Spinal cord (tissue), 10 donors: ENCODE measurements around the gene SPTBN1. TPM values are rescaled to one million over a fixed set of nuclear protein-coding genes. Genes with fewer than 3 reads are reported as not detected.

Experiments used
- DNase-seq, 6 donors: peaks; one replicate each; pipeline versions ENCODE4 v3.0.0 to v3.0.0-alpha.2; 2013 to 2015; ENCODE audit warnings: low spot score in 6 of 6, low read depth in 4 of 6
- H3K27ac ChIP-seq: one replicate; pipeline ENCODE4 v1.5.1; 2013; ENCODE audit warnings: low read depth, low read length, control low read depth
- H3K27me3 ChIP-seq: one replicate; pipeline ENCODE4 v1.6.1; 2013; ENCODE audit warnings: low read length; ENCODE audit not compliant: control insufficient read depth, insufficient read depth
- H3K36me3 ChIP-seq: one replicate; pipeline ENCODE4 v1.6.1; 2013; ENCODE audit warnings: low read length; ENCODE audit not compliant: control insufficient read depth, insufficient read depth
- H3K4me1 ChIP-seq: one replicate; pipeline ENCODE4 v1.6.1; 2013; ENCODE audit warnings: low read length; ENCODE audit not compliant: control insufficient read depth, insufficient read depth
- H3K4me3 ChIP-seq: one replicate; pipeline ENCODE4 v1.5.1; 2013; ENCODE audit warnings: low read depth, low read length, control low read depth
- H3K9me3 ChIP-seq: one replicate; pipeline ENCODE4 v1.6.1; 2013; ENCODE audit warnings: low read length; ENCODE audit not compliant: control insufficient read depth, insufficient read depth
- WGBS: methylation state at CpG from one replicate; pipeline ENCODE4 v1.1.5; 2013; ENCODE audit warnings: missing lambda C conversion rate; ENCODE audit not compliant: insufficient coverage; 5-methylcytosine and 5-hydroxymethylcytosine counted together
- polyA plus RNA-seq, 2 donors: library from polyadenylated mRNA; unstranded; fragments of 120-200 nt; gene quantifications; one replicate each; pipeline ENCODE4 v1.2.1, GENCODE V29; 2013; ENCODE audit not compliant: insufficient read length in 2 of 2
- total RNA-seq, 2 donors: library from RNA; depleted of rRNA in 1 of 2; stranded (reverse); fragments of 120-200 nt in 1 of 2; fragments of >200 nt in 1 of 2; gene quantifications; one replicate each; pipeline versions ENCODE4 v1.2.3 to v1.2.4, GENCODE V29; 2013 to 2014
- donor health status: healthy.

Gene SPTBN1
- total and polyA plus RNA-seq, 4 donors: 351 to 501 (median 426) TPM

DNA sequence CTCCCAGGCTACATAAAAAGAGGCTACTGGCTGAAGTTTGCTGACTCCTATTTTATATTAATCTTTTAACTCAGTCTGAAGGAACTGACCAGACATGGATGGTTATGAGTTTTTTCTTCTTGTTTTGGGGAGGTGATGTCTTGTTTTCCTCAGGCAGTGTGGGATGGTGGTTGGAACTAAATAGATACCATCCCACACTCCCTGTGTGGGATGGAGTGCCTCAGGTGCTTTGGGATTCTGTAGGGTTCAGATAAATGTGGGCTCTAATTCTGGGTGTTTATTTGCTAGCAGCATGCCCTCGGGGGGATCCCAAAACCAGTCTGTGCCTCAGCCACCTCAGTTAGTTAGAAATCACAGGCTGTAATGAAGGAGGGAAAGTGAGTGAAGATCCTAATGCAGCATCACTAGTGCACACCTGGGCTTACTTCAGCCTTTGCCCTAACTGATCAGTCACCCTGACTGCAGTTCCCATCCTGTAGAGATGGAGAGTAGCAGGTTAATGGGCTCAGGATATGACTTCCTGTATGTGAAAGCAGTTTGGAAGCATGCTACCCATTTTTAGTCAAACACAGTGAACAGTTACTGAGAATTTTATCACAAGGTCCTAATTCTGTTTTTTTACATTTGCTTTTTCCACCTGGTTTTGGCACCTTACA lies 132.2 kb downstream of the SPTBN1 start:
- Histone ChIP-seq H3K9me3 (no peaks in the 10 kb centered on the region), H3K27me3 (no peaks in the 10 kb centered on the region), H3K4me1 (peaks cover 5% of the 10 kb centered on the region), H3K27ac (no peak overlapping the region), H3K4me3 (no peak overlapping the region), H3K36me3 (peaks cover 2% of the 10 kb centered on the region)
- no peak for DNase-seq
- 83% methylated on average over 1 of the region's 1 CpG for WGBS

GRCh38 chr2:54589038-54589339 lies 132.9 kb downstream of the SPTBN1 start:
- no peaks in the 10 kb centered on the region for H3K27me3 ChIP-seq
- peaks cover 5% of the 10 kb centered on the region for H3K4me1 ChIP-seq
- H3K4me3 ChIP-seq: no peak overlapping the region
- H3K27ac ChIP-seq: peak overlapping the region; percentile 49
- peaks cover 2% of the 10 kb centered on the region for H3K36me3 ChIP-seq
- WGBS: 90% methylated on average over 2 of the region's 4 CpGs
- no peak for DNase-seq
- H3K9me3 ChIP-seq: no peaks in the 10 kb centered on the region

- WGBS: 57% methylated on average over 2 of the region's 7 CpGs
- no peaks in the 10 kb centered on the region for H3K9me3 ChIP-seq
These were observed 133.5 kb downstream of the SPTBN1 start for GRCh38 chr2:54589340-54590215.

DNA sequence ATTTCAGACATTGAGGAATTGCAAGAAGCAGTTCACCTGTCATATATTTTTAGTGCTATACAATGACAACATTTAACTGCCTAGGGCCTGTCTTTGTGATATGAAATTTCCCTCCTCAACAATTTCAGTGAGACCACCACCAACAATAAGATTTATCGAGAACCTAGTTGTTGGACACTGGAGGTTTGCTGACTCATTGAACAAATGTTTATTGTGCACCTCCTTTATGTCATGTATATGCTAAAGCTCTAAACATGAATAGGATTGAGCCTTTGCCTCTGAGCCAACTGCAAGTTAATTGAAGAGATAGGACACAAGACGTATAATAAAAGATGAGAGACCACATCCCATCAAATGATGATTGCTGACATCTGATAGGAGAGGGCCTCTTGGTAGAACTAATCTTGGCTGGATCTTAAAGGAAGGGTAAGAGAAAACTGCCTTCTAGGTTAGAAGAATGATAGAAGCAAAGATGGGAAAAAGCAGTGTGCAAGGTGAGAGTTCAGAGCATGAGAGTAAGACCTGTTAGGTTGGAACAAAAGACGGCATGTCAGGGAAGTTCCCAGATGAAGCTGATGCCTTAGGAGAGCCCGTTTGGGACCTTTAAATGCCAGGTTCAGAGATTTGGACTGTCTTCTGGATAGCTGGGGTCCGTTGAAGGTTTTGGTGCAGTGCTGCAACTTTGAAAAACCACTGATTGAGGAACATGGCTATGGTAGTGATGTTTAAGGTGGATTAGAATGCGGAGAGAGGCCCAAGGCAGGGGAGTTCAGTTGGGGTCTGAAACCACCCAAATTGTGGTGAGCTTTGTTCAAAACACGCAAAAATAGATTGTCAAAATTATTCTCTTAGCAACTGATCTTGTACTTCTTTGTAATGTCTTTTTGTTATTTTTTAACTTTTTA lies 134.3 kb downstream of the SPTBN1 start:
- WGBS: 87% methylated on average over 3 of the region's 7 CpGs
- Histone ChIP-seq H3K36me3 (peaks cover 6% of the 10 kb centered on the region), H3K27ac (no peak overlapping the region), H3K9me3 (no peaks in the 10 kb centered on the region), H3K4me3 (no peak overlapping the region), H3K4me1 (peaks cover 8% of the 10 kb centered on the region), H3K27me3 (no peaks in the 10 kb centered on the region)
- DNase-seq: no peak

More at GRCh38 chr2:54589340-54590215, 133.5 kb downstream of the SPTBN1 start:
- no peak overlapping the region for H3K4me3 ChIP-seq
- peak overlapping the region; percentile 49 for H3K27ac ChIP-seq
- no peak for DNase-seq
- H3K27me3 ChIP-seq: no peaks in the 10 kb centered on the region
- peaks cover 2% of the 10 kb centered on the region for H3K36me3 ChIP-seq
- H3K4me1 ChIP-seq: peaks cover 5% of the 10 kb centered on the region

- peak in 1 of 6 donors; percentile 87 for DNase-seq
- no peak overlapping the region for H3K4me3 ChIP-seq
- peaks cover 13% of the 10 kb centered on the region for H3K36me3 ChIP-seq
- H3K27me3 ChIP-seq: no peaks in the 10 kb centered on the region
- no CpG with 5 or more reads among the region's 3 CpGs for WGBS
- H3K9me3 ChIP-seq: no peaks in the 10 kb centered on the region
- H3K27ac ChIP-seq: no peak overlapping the region
- H3K4me1 ChIP-seq: peaks cover 19% of the 10 kb centered on the region
These were observed 135.4 kb downstream of the SPTBN1 start for GRCh38 chr2:54591551-54591950.

GRCh38 chr2:54593249-54593648 lies 137.1 kb downstream of the SPTBN1 start:
- no peak overlapping the region for H3K27ac ChIP-seq
- H3K4me3 ChIP-seq: no peak overlapping the region
- no peaks in the 10 kb centered on the region for H3K27me3 ChIP-seq
- no peak for DNase-seq
- no CpG with 5 or more reads among the region's 4 CpGs for WGBS
- H3K4me1 ChIP-seq: peaks cover 24% of the 10 kb centered on the region
- no peaks in the 10 kb centered on the region for H3K9me3 ChIP-seq
- H3K36me3 ChIP-seq: peaks cover 13% of the 10 kb centered on the region

DNA sequence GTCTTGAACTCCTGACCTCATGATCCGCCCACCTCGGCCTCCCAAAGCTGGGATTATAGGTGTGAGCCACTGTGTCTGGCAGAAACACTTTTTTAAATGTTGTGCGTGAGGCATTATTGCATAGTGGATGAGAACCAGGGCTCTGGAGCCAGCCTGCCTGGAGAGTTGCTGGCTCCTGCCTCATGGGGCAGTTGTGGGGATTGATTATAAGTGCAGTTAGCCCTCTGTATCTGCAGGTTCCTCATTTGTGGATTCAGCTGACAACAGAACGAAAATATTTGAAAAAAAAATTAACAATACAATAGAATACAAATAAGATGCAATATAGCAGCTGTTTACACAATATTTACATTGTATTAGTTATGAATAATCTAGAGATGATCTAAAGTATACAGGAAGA lies 137.9 kb downstream of the SPTBN1 start:
- Histone ChIP-seq H3K27ac (no peak overlapping the region), H3K4me1 (peaks cover 27% of the 10 kb centered on the region)
- WGBS: 88% methylated on average over 3 of the region's 4 CpGs

DNA sequence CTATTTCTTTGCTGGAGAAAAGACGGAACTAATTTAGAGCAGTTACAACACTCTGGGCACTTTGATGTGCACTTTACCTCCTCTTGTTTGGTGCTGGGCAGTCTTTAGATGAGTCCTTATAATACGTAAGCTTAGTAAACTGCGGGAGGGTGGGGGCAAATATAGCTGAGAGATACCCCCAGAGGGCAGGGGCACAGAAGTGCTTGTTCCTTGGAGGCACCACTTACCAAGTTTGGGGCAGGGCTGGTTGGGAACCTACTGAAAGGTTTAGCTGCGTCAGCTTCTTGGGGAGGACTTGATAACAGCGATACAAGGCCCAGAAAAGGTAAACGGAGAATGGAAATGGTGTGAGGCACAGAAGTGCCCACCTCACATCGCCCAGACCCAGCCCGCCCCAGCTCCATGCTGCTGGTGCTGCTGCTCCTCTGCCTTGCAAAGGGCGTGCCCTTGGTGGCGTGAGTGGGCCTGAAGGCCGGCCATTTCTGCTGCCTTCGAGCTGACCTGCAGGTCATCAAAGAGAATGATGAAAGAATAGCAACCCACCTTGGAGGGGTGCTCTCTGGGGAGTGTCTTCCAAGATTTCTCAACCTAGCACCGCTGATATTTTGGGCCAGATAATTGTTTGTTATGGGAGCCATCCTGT lies 139.2 kb downstream of the SPTBN1 start:
- no peak for DNase-seq
- Histone ChIP-seq H3K4me3 (no peak overlapping the region), H3K9me3 (no peaks in the 10 kb centered on the region), H3K27me3 (no peaks in the 10 kb centered on the region), H3K4me1 (peaks cover 28% of the 10 kb centered on the region), H3K27ac (no peak overlapping the region), H3K36me3 (peaks cover 23% of the 10 kb centered on the region)
- WGBS: 95% methylated on average over 11 of the region's 13 CpGs

More for the DNA sequence above, 137.9 kb downstream of the SPTBN1 start:
- DNase-seq: no peak
- Histone ChIP-seq H3K9me3 (no peaks in the 10 kb centered on the region), H3K27me3 (no peaks in the 10 kb centered on the region), H3K36me3 (peaks cover 18% of the 10 kb centered on the region), H3K4me3 (no peak overlapping the region)
